ENCODE data around the gene GAPDHS.

GAPDHS gene

DNA sequence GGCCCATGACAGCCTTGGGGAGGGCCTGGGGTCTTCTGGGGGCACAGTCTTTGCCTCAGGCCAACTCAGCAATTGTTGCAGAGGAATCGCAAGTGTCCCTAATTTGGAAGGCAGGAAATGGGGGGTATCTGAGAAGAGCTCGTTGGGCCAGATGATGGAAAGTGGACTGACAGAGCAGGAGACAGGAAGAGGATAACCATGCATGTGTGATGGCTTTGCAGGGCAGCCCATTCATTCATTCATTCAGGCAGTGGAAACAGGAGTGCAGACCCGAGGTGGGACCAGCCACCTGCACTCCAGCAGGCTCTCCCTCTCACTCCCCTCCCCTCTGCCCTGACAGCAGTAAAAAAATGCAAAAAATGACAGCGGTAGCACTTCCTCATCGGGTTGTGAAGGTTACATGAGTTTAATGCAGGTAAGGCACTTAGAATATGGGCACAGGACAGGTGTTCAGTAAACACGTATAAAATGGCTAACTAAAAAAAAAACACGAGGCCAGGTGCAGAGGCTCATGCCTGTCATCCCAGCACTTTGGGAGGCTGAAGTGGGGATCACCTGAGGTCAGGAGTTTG, 7.2 kb downstream of the GAPDHS start:
- no peak for DNase-seq

DNA sequence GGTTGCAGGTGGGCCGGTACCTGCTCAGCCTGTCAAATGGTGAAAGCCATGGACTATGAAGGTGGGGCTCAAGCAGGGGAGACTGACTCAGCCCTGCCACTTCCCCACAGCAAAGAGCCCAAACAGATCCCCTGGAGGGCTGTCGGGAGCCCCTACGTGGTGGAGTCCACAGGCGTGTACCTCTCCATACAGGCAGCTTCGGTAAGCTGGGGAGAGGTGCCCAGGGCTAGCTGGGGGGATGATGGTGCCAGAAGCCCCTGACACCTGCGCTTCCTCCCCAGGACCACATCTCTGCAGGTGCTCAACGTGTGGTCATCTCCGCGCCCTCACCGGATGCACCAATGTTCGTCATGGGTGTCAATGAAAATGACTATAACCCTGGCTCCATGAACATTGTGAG, 9.0 kb downstream of the GAPDHS start:
- DNase-seq: no peak

- no peak for DNase-seq
Observed at GRCh38 chr19:35543280-35544109, 10.2 kb downstream of the GAPDHS start.

- no peak for DNase-seq
Observed at GRCh38 chr19:35544110-35544802, 11.0 kb downstream of the GAPDHS start.

DNA sequence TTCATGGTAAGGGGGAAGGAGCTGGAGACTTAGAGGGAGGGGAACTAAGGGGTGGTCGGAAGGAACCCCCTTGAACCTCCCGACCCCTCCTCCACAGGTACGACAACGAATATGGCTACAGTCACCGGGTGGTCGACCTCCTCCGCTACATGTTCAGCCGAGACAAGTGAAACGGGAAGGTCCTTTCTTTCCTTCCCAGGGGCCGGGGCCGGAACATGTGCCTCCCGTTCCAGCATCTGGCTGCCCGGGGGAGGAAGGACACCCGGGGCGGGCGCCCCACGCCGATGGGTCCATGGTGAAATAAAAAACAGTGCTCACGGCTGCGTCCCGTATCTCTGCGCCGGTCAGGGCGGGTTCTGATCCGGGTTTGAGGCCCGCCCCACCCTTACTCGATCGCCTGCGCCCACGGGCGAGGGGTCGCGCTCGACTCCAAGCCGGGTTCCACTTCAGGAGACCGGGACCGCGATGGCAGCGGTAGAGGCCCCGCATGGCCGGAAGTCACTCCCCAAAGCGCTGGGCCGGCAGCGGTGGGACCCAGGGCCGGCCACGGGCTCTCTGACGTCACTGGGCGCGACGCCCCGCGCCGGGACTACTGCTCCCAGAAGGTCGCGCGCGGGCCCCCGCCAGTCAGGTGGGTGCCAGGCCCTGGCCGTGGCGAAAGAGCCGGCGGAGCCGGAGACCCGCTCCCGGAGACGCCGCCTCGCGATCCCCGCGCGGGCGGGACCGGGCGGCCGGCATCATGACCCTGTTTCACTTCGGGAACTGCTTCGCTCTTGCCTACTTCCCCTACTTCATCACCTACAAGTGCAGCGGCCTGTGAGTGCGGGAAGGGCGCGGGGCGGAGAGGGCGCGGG, 12.0 kb downstream of the GAPDHS start, which contains the start of gene TMEM147:
TSS of gene TMEM147 (plus strand) at position 626 of the 854 bp plus-strand sequence. CDS start at position 740, 114 bp downstream.
- DNase-seq: peak; percentile 89 to 90

GRCh38 chr19:35545855-35546381, 12.7 kb downstream of the GAPDHS start:
- DNase-seq: peak; percentile 77 to 82

DNA sequence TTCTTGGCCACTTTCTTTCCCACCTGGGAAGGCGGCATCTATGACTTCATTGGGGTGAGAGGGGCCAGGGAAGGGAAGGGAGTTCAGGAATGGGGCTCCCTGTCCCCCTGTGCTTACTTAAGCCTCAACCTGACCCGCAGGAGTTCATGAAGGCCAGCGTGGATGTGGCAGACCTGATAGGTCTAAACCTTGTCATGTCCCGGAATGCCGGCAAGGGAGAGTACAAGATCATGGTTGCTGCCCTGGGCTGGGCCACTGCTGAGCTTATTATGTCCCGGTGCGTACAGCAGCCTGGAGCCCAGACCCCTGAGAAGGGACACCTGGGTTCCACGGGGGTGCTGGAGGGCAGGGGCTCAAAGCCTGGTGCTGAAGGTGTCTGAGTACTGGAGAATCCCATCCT, 13.3 kb downstream of the GAPDHS start:
- DNase-seq: no peak

GRCh38 chr19:35549174-35549788, 16.0 kb downstream of the GAPDHS start:
- DNase-seq: peak; percentile 44 to 60

DNA sequence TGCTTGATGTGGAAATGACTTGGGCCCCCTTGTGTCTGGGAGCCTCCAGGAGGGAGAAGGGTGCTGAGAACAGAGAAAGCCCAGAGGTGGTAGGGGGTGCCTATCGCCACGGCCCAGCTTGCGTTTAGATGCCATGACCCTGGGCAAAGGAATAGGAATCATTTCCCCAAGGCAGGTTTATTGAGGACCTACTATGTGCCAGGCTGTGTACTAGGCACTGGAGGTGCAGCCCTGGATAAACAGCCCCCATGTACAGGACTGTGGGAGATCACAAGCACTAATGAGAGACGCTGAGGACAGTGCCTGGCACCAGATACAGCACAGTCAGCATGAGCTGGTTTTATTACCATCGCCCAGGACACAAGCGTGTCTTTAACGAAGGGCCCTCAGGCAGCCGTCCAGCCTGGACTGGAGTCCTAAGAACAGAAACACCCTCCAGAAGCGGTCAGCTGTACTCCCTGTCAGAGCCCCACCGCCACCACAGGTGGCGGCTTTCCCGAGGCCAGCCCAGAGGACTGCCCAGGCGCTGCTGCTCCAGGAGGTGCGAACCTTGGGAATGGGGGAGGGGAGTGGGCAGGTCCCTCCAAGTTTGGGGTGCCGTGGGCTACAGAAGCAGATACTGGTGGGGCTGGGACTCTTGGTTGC, 16.7 kb downstream of the GAPDHS start:
- DNase-seq: no peak

DNA sequence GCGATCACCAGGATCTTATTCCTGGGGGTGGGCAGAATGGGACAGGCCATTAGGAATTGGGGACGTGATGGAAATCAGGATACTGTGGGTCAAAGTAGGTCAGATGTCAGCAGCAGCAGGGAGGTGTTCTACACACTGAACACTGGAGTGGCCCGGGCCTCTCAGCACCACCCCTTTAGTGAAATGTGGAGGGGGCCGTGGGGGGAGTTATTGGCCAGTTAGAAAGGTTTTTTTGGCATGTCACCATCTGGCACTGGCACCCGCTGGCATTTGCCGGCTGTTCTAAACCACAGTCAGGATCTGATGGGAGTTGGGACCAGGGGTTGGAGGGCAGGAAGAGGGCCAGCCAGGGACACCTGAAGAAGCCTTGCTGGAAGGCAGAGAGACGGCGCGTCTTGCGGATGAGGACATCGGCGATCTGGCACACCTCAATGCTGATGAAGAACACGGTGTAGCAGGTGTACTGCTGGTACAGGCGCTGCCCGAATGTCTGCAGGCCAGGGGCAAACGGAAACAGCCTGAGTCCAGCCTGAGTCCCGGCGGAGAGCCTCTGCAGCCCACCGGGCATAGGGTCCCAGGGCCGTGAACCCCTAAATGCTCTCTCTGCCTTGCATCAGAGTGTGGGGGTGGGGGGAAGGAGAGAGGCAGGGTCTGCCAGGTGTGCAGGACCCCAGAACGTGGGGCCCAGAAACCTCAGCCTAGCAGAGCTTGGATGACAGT, 18.0 kb downstream of the GAPDHS start:
- DNase-seq: no peak

- DNase-seq: no peak
Observed at GRCh38 chr19:35552534-35553384, 19.5 kb downstream of the GAPDHS start.

DNA sequence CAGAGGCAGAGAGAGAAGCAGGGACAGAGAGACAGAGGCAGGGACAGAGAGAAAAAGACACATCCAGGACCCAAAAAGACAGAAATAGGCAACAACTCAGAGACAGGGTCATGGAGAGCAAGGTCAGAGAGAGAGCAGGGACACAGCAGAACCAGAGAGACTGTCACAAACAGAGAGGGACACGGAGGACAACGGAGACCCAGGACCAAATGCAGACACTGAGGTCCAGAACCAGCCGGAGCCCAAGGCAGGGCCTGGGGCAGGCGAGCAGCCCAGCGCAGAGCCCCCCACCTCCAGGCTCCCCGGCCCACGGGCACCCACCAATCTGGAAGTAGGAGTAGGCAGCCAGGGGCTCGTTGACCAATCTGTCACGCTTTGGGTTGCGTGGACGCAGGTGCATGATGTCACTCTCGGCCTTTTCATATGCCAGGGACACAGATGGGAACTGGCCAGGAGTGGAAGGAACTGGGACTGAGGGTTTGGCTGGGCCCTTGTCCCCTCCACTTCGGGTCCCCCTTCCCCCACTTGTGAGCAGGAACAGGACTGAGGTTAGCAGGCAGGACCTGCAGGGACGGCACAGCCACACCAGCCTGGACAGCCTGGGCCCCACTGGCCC, 20.2 kb downstream of the GAPDHS start:
- no peak for DNase-seq

GRCh38 chr19:35554076-35554475, 20.8 kb downstream of the GAPDHS start:
- no peak for DNase-seq

- no peak for DNase-seq
Observed at GRCh38 chr19:35555301-35556005, 22.2 kb downstream of the GAPDHS start.

- no peak for DNase-seq
Observed at GRCh38 chr19:35556025-35556590, 22.9 kb downstream of the GAPDHS start.

- no peak for DNase-seq
Observed at GRCh38 chr19:35556846-35557538, 23.7 kb downstream of the GAPDHS start.

- peak; percentile 61 to 68 for DNase-seq
Observed at GRCh38 chr19:35557539-35558399, 24.5 kb downstream of the GAPDHS start.
